ENCODE results near the gene C1orf159. TPM values are rescaled to one million over a fixed set of nuclear protein-coding genes. Genes with fewer than 3 reads are reported as not detected.

The C1orf159 gene
- total RNA-seq: 16.9 TPM

GRCh38 chr1:1115786-1116700, at the start of gene C1orf159:
TSS of gene C1orf159 (minus strand) at chr1:1116089. CDS start at chr1:1091543, 24,546 bp downstream.

GRCh38 chr1:1073743-1074587, 41.9 kb downstream of the C1orf159 start, which contains the start of gene RNF223:
TSS of gene RNF223 (minus strand) at chr1:1074306. CDS start at chr1:1072566, 1,740 bp downstream.

Other genes with a start within 250 kb of the C1orf159 start
- gene SAMD11, start 192.2 kb downstream of the C1orf159 start, total RNA-seq: not detected
- gene NOC2L, start 156.8 kb downstream of the C1orf159 start, total RNA-seq: 52.3 TPM
- 15.7 TPM for gene KLHL17, start 155.5 kb downstream of the C1orf159 start, total RNA-seq
- not detected for gene PLEKHN1, start 149.6 kb downstream of the C1orf159 start, total RNA-seq
- 0.63 TPM for gene PERM1, start 134.0 kb downstream of the C1orf159 start, total RNA-seq
- 24.7 TPM for gene HES4, start 116.0 kb downstream of the C1orf159 start, total RNA-seq
- 7.2 TPM for gene ISG15, start 102.6 kb downstream of the C1orf159 start, total RNA-seq
- 105 TPM for gene AGRN, start 96.0 kb downstream of the C1orf159 start, total RNA-seq
- not detected for gene RNF223, start 41.8 kb downstream of the C1orf159 start, total RNA-seq
- not detected for gene TTLL10, start 57.8 kb upstream of the C1orf159 start, total RNA-seq
- not detected for gene TNFRSF18, start 90.5 kb upstream of the C1orf159 start, total RNA-seq
- not detected for gene TNFRSF4, start 98.1 kb upstream of the C1orf159 start, total RNA-seq
- gene SDF4, start 115.9 kb upstream of the C1orf159 start, total RNA-seq: 34.4 TPM
- 24.7 TPM for gene B3GALT6, start 116.1 kb upstream of the C1orf159 start, total RNA-seq
- not detected for gene C1QTNF12, start 130.6 kb upstream of the C1orf159 start, total RNA-seq
- gene UBE2J2, start 157.8 kb upstream of the C1orf159 start, total RNA-seq: 52.0 TPM
- gene SCNN1D, start 164.3 kb upstream of the C1orf159 start, total RNA-seq: 4.4 TPM
- gene ACAP3, start 191.8 kb upstream of the C1orf159 start, total RNA-seq: 202 TPM
- 10.0 TPM for gene PUSL1, start 192.5 kb upstream of the C1orf159 start, total RNA-seq
- gene INTS11, start 208.6 kb upstream of the C1orf159 start, total RNA-seq: 69.2 TPM
- 16.3 TPM for gene CPTP, start 208.7 kb upstream of the C1orf159 start, total RNA-seq
- 1.6 TPM for gene TAS1R3, start 215.2 kb upstream of the C1orf159 start, total RNA-seq
- gene DVL1, start 233.3 kb upstream of the C1orf159 start, total RNA-seq: 80.1 TPM
- 9.1 TPM for gene MXRA8, start 242.5 kb upstream of the C1orf159 start, total RNA-seq

All from parietal lobe (tissue), 1 donor.